ENCODE data around the gene COBLL1.

The COBLL1 gene

DNA sequence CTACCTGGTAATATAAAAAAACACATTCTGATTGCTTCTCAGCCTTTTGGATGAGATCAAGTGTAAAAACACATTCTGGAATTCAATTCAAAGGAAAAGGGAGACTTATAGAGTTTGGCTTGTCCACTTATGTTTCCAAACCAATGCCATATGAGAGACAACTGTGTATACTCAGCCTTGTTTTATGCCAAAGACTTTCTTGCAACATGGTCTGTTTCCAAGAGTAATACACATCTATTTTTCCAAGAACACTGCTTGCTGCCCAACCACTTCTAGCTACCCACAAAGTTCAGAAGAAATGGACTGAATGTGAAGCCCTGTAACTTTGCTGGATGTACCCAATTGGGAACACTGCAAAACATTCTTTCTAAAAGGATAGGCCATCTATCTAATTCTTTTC, 172.3 kb downstream of the COBLL1 start:
- TF ChIP-seq, protein P1, sequence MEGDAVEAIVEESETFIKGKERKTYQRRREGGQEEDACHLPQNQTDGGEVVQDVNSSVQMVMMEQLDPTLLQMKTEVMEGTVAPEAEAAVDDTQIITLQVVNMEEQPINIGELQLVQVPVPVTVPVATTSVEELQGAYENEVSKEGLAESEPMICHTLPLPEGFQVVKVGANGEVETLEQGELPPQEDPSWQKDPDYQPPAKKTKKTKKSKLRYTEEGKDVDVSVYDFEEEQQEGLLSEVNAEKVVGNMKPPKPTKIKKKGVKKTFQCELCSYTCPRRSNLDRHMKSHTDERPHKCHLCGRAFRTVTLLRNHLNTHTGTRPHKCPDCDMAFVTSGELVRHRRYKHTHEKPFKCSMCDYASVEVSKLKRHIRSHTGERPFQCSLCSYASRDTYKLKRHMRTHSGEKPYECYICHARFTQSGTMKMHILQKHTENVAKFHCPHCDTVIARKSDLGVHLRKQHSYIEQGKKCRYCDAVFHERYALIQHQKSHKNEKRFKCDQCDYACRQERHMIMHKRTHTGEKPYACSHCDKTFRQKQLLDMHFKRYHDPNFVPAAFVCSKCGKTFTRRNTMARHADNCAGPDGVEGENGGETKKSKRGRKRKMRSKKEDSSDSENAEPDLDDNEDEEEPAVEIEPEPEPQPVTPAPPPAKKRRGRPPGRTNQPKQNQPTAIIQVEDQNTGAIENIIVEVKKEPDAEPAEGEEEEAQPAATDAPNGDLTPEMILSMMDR (conservative IDR thresholded peaks at IDR 0.05; ENCODE audit: low read length) = no peak
- no peak for DNase-seq (ENCODE audit: low read depth)
- no peak overlapping the region for H3K4me3 ChIP-seq (ENCODE audit: low read length)

- TF ChIP-seq, protein P1 (conservative IDR thresholded peaks at IDR 0.05; ENCODE audit: low read length) = no peak
- DNase-seq (ENCODE audit: low read depth) = no peak
- H3K4me3 ChIP-seq (ENCODE audit: low read length) = no peak overlapping the region
Observed at GRCh38 chr2:164667566-164667965, 174.1 kb downstream of the COBLL1 start.

GRCh38 chr2:164664070-164664469, 177.6 kb downstream of the COBLL1 start:
- H3K4me3 ChIP-seq (ENCODE audit: low read length) = no peak overlapping the region
- TF ChIP-seq, protein P1 (conservative IDR thresholded peaks at IDR 0.05; ENCODE audit: low read length) = no peak
- no peak for DNase-seq (ENCODE audit: low read depth)

GRCh38 chr2:164662868-164663631, 178.6 kb downstream of the COBLL1 start:
- TF ChIP-seq, protein P1 (conservative IDR thresholded peaks at IDR 0.05; ENCODE audit: low read length) = no peak
- no peak overlapping the region for H3K4me3 ChIP-seq (ENCODE audit: low read length)
- peak; percentile 9 for DNase-seq (ENCODE audit: low read depth)

DNA sequence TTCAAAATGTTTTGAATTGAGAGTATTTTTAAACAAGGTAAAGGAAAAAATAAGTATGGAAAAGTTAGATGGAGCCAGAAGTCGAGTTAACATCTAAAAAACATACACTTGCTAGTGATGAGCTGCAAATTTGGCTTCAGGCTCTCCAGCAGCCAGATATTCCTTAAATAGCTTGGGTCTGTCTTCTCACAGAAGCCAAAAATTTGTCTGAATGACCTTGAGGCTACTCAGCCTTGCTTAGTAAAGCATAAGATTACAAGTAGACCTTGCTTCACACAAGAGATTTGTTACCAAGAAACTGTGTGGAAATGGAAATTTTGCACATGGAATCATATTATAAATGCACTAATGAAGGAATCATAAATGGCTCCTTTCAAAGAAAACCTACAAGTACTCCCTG, 179.6 kb downstream of the COBLL1 start:
- H3K4me3 ChIP-seq (ENCODE audit: low read length) = no peak overlapping the region
- peak; percentile 40 for DNase-seq (ENCODE audit: low read depth)
- TF ChIP-seq, protein P1 (conservative IDR thresholded peaks at IDR 0.05; ENCODE audit: low read length) = no peak

- DNase-seq (ENCODE audit: low read depth) = peak; percentile 48
- H3K4me3 ChIP-seq (ENCODE audit: low read length) = no peak overlapping the region
Observed at GRCh38 chr2:164661349-164661748, 180.3 kb downstream of the COBLL1 start.

GRCh38 chr2:164657129-164657528, 184.5 kb downstream of the COBLL1 start:
- peak; percentile 87 for DNase-seq (ENCODE audit: low read depth)
- no peak overlapping the region for H3K4me3 ChIP-seq (ENCODE audit: low read length)
- TF ChIP-seq, protein P1 (conservative IDR thresholded peaks at IDR 0.05; ENCODE audit: low read length) = no peak

More at GRCh38 chr2:164661349-164661748, 180.3 kb downstream of the COBLL1 start:
- TF ChIP-seq, protein P1 (conservative IDR thresholded peaks at IDR 0.05; ENCODE audit: low read length) = no peak

Measured in AG10803 (cell line).